ENCODE measurements around the gene ADCY3. TPM values are rescaled to one million over a fixed set of nuclear protein-coding genes. Genes with fewer than 3 reads are reported as not detected.
A peak's percentile ranks its signal among the peaks of the same experiment; 100 is the strongest.

Gene ADCY3
- total and polyA plus RNA-seq, 4 donors = 7.6 to 144 (median 80.0) TPM

GRCh38 chr2:24832521-24832920 is 87.5 kb downstream of the ADCY3 start:
- intact Hi-C loops (cut with DNase I) = no loop called here
- DNase-seq (peak in 1 of 2 donors; percentile 44), ATAC-seq (ENCODE audit: low FRiP score) (no peak)
- 72 to 73% methylated on average over 9 of the region's 9 CpGs for WGBS, 2 donors
- H3K27me3 ChIP-seq (ENCODE audit: control insufficient read depth in 1 of 2, insufficient read depth in 2 of 2, low read length in 1 of 2) = no peaks in the 10 kb centered on the region
- H3K27ac ChIP-seq (ENCODE audit: low read depth in 1 of 2, low read length in 2 of 2) = no peak overlapping the region
- no peaks in the 10 kb centered on the region for H3K4me1 ChIP-seq (ENCODE audit: control insufficient read depth in 1 of 2, insufficient read depth in 2 of 2, low read length in 2 of 2)
- no peaks in the 10 kb centered on the region for H3K9me3 ChIP-seq (ENCODE audit: control insufficient read depth, low read length)
- no peak overlapping the region for H3K4me3 ChIP-seq (ENCODE audit: low read length in 2 of 2)
- H3K36me3 ChIP-seq (ENCODE audit: control insufficient read depth in 1 of 2, insufficient read depth in 2 of 2, low read length in 1 of 2) = peaks cover 0 to 1% of the 10 kb centered on the region in 2 donors

- no peaks in the 10 kb centered on the region for H3K27me3 ChIP-seq (ENCODE audit: control insufficient read depth in 1 of 2, insufficient read depth in 2 of 2, low read length in 1 of 2)
- DNase-seq (peak in 1 of 2 donors; percentile 60), ATAC-seq (ENCODE audit: low FRiP score) (no peak)
- no peak overlapping the region for H3K4me3 ChIP-seq (ENCODE audit: low read length in 2 of 2)
- H3K9me3 ChIP-seq (ENCODE audit: control insufficient read depth, low read length) = no peaks in the 10 kb centered on the region
- H3K27ac ChIP-seq (ENCODE audit: low read depth in 1 of 2, low read length in 2 of 2) = no peak overlapping the region
- H3K36me3 ChIP-seq (ENCODE audit: control insufficient read depth in 1 of 2, insufficient read depth in 2 of 2, low read length in 1 of 2) = peaks cover 0 to 1% of the 10 kb centered on the region in 2 donors
- intact Hi-C loops (cut with DNase I) = no loop called here
- H3K4me1 ChIP-seq (ENCODE audit: control insufficient read depth in 1 of 2, insufficient read depth in 2 of 2, low read length in 2 of 2) = no peaks in the 10 kb centered on the region
- 26 to 27% methylated on average over 12 to 14 of the region's 14 CpGs for WGBS, 2 donors
Measured at GRCh38 chr2:24832073-24832461, 88.0 kb downstream of the ADCY3 start.

- DNase-seq = peak in 1 of 2 donors; percentile 45
- intact Hi-C loops (cut with DNase I) = no loop called here
- H3K27me3 ChIP-seq (ENCODE audit: control insufficient read depth in 1 of 2, insufficient read depth in 2 of 2, low read length in 1 of 2) = no peaks in the 10 kb centered on the region
- ATAC-seq (ENCODE audit: low FRiP score) = no peak
- WGBS, 2 donors = 86 to 94% methylated on average over 12 to 18 of the region's 18 CpGs
- no peak overlapping the region for H3K27ac ChIP-seq (ENCODE audit: low read depth in 1 of 2, low read length in 2 of 2)
- no peaks in the 10 kb centered on the region for H3K9me3 ChIP-seq (ENCODE audit: control insufficient read depth, low read length)
- no peak overlapping the region for H3K4me3 ChIP-seq (ENCODE audit: low read length in 2 of 2)
- H3K36me3 ChIP-seq (ENCODE audit: control insufficient read depth in 1 of 2, insufficient read depth in 2 of 2, low read length in 1 of 2) = peaks cover 0 to 1% of the 10 kb centered on the region in 2 donors
- no peaks in the 10 kb centered on the region for H3K4me1 ChIP-seq (ENCODE audit: control insufficient read depth in 1 of 2, insufficient read depth in 2 of 2, low read length in 2 of 2)
Measured at GRCh38 chr2:24831221-24832072, 88.6 kb downstream of the ADCY3 start.

GRCh38 chr2:24830786-24831185 is 89.3 kb downstream of the ADCY3 start:
- H3K4me1 ChIP-seq (ENCODE audit: control insufficient read depth in 1 of 2, insufficient read depth in 2 of 2, low read length in 2 of 2) = no peaks in the 10 kb centered on the region
- H3K36me3 ChIP-seq (ENCODE audit: control insufficient read depth in 1 of 2, insufficient read depth in 2 of 2, low read length in 1 of 2) = no peaks in the 10 kb centered on the region
- H3K27me3 ChIP-seq (ENCODE audit: control insufficient read depth in 1 of 2, insufficient read depth in 2 of 2, low read length in 1 of 2) = no peaks in the 10 kb centered on the region
- H3K27ac ChIP-seq (ENCODE audit: low read depth in 1 of 2, low read length in 2 of 2) = no peak overlapping the region
- H3K4me3 ChIP-seq (ENCODE audit: low read length in 2 of 2) = no peak overlapping the region
- H3K9me3 ChIP-seq (ENCODE audit: control insufficient read depth, low read length) = no peaks in the 10 kb centered on the region
- WGBS, 2 donors = 91 to 95% methylated on average over 12 of the region's 12 CpGs
- ATAC-seq (ENCODE audit: low FRiP score) (no peak), DNase-seq (peak in 1 of 2 donors; percentile 49)
- intact Hi-C loops (cut with DNase I) = no loop called here

- Histone ChIP-seq H3K36me3 (ENCODE audit: control insufficient read depth in 1 of 2, insufficient read depth in 2 of 2, low read length in 1 of 2) (no peaks in the 10 kb centered on the region), H3K27ac (ENCODE audit: low read depth in 1 of 2, low read length in 2 of 2) (no peak overlapping the region), H3K9me3 (ENCODE audit: control insufficient read depth, low read length) (no peaks in the 10 kb centered on the region), H3K27me3 (ENCODE audit: control insufficient read depth in 1 of 2, insufficient read depth in 2 of 2, low read length in 1 of 2) (no peaks in the 10 kb centered on the region), H3K4me1 (ENCODE audit: control insufficient read depth in 1 of 2, insufficient read depth in 2 of 2, low read length in 2 of 2) (no peaks in the 10 kb centered on the region), H3K4me3 (ENCODE audit: low read length in 2 of 2) (no peak overlapping the region)
- no peak for ATAC-seq (ENCODE audit: low FRiP score)
- 96% methylated on average over 5 of the region's 5 CpGs for WGBS, 2 donors
- intact Hi-C loops (cut with DNase I) = no loop called here
- DNase-seq = no peak
Measured at GRCh38 chr2:24830351-24830750, 89.7 kb downstream of the ADCY3 start.

- Histone ChIP-seq H3K9me3 (ENCODE audit: control insufficient read depth, low read length) (no peaks in the 10 kb centered on the region), H3K36me3 (ENCODE audit: control insufficient read depth in 1 of 2, insufficient read depth in 2 of 2, low read length in 1 of 2) (no peaks in the 10 kb centered on the region), H3K27me3 (ENCODE audit: control insufficient read depth in 1 of 2, insufficient read depth in 2 of 2, low read length in 1 of 2) (no peaks in the 10 kb centered on the region), H3K4me1 (ENCODE audit: control insufficient read depth in 1 of 2, insufficient read depth in 2 of 2, low read length in 2 of 2) (no peaks in the 10 kb centered on the region), H3K27ac (ENCODE audit: low read depth in 1 of 2, low read length in 2 of 2) (no peak overlapping the region), H3K4me3 (ENCODE audit: low read length in 2 of 2) (no peak overlapping the region)
- intact Hi-C loops (cut with DNase I) = no loop called here
- ATAC-seq (ENCODE audit: low FRiP score) (no peak), DNase-seq (peak in 1 of 2 donors; percentile 23)
- 69 to 71% methylated on average over 17 of the region's 17 CpGs for WGBS, 2 donors
Measured at GRCh38 chr2:24828238-24828996, 91.6 kb downstream of the ADCY3 start.

GRCh38 chr2:24827321-24828237 is 92.5 kb downstream of the ADCY3 start:
- Histone ChIP-seq H3K4me3 (ENCODE audit: low read length in 2 of 2) (no peak overlapping the region), H3K9me3 (ENCODE audit: control insufficient read depth, low read length) (no peaks in the 10 kb centered on the region), H3K36me3 (ENCODE audit: control insufficient read depth in 1 of 2, insufficient read depth in 2 of 2, low read length in 1 of 2) (peaks cover 0 to 2% of the 10 kb centered on the region in 2 donors), H3K27me3 (ENCODE audit: control insufficient read depth in 1 of 2, insufficient read depth in 2 of 2, low read length in 1 of 2) (no peaks in the 10 kb centered on the region), H3K4me1 (ENCODE audit: control insufficient read depth in 1 of 2, insufficient read depth in 2 of 2, low read length in 2 of 2) (no peaks in the 10 kb centered on the region), H3K27ac (ENCODE audit: low read depth in 1 of 2, low read length in 2 of 2) (no peak overlapping the region)
- intact Hi-C loops (cut with DNase I) = loop anchor here (1.0 to 2.0 kb wide), 2 partner anchors 417 kb away; no protein-coding TSS in a partner anchor
- WGBS, 2 donors = 29 to 33% methylated on average over 30 of the region's 30 CpGs
- peak; percentile 85 for DNase-seq
- ATAC-seq (ENCODE audit: low FRiP score) = peak; percentile 87

- no peaks in the 10 kb centered on the region for H3K27me3 ChIP-seq (ENCODE audit: control insufficient read depth in 1 of 2, insufficient read depth in 2 of 2, low read length in 1 of 2)
- peaks cover 0 to 2% of the 10 kb centered on the region in 2 donors for H3K36me3 ChIP-seq (ENCODE audit: control insufficient read depth in 1 of 2, insufficient read depth in 2 of 2, low read length in 1 of 2)
- DNase-seq (no peak), ATAC-seq (ENCODE audit: low FRiP score) (no peak)
- no peaks in the 10 kb centered on the region for H3K4me1 ChIP-seq (ENCODE audit: control insufficient read depth in 1 of 2, insufficient read depth in 2 of 2, low read length in 2 of 2)
- H3K4me3 ChIP-seq (ENCODE audit: low read length in 2 of 2) = no peak overlapping the region
- intact Hi-C loops (cut with DNase I) = loop anchor here (1.0 to 2.0 kb wide), 2 partner anchors 416 kb away; no protein-coding TSS in a partner anchor
- H3K9me3 ChIP-seq (ENCODE audit: control insufficient read depth, low read length) = no peaks in the 10 kb centered on the region
- H3K27ac ChIP-seq (ENCODE audit: low read depth in 1 of 2, low read length in 2 of 2) = no peak overlapping the region
- WGBS, 2 donors = 73 to 78% methylated on average over 5 of the region's 5 CpGs
Measured at GRCh38 chr2:24826773-24827145, 93.3 kb downstream of the ADCY3 start.

Measured in aorta (tissue), 5 donors.